SH-SY5Y (cell line): ENCODE data around the gene CNTN4.

ENCODE experiments used
- GATA2 ChIP-seq: IDR thresholded peaks from 2 replicates; pipeline ENCODE4 v1.6.1; 2011; ENCODE audit warnings: mild to moderate bottlenecking, low read depth, low read length
- GATA3 ChIP-seq: IDR thresholded peaks from 2 replicates; pipeline ENCODE4 v1.6.1; 2011; ENCODE audit warnings: low read depth, mild to moderate bottlenecking, low read length, moderate library complexity

DNA sequence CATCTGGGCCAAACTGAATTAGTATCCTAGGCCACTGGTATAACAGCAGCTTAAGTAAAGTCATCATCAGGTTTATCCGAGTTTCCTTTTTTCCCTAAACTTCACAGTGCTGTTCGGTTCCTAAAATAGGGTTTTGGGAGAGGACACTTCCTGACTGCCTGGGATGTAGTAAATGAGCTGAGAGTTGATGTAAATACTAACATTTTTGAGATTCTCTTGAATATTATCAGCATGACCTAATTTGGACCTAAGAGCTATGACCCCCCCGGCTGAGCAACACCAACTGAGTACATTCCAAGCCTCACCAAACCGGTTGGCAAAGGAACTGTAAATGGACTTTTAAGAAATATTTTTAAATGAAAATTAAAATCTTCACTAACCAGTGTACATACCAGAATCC lies 932.7 kb downstream of the CNTN4 start:
- TF ChIP-seq GATA3, result no peak
- no peak for TF ChIP-seq GATA2
